H9 (cell line): ENCODE data around the gene RBM33. TPM values are rescaled to one million over a fixed set of nuclear protein-coding genes. Genes with fewer than 3 reads are reported as not detected.

Experiments used
- DNase-seq: peaks from one replicate; pipeline ENCODE4 v3.0.0-alpha.2; 2017
- H2AFZ ChIP-seq: one replicate; pipeline ENCODE4 v1.6.1; 2013; ENCODE audit warnings: mild to moderate bottlenecking, low read length, control low read depth, moderate library complexity
- H2AK5ac ChIP-seq: 2 replicates; pipeline ENCODE4 v1.6.1; 2013; ENCODE audit warnings: low read length, control low read depth, mixed read lengths; ENCODE audit not compliant: insufficient read length
- H2BK120ac ChIP-seq: one replicate; pipeline ENCODE4 v1.6.1; 2013; ENCODE audit warnings: low read depth, mild to moderate bottlenecking, low read length, control low read depth, inconsistent platforms; ENCODE audit not compliant: poor library complexity, severe bottlenecking
- H2BK12ac ChIP-seq: 2 replicates; pipeline ENCODE4 v1.6.1; 2013; ENCODE audit warnings: low read length, control low read depth, mixed read lengths, low read depth; ENCODE audit not compliant: insufficient read length
- H2BK15ac ChIP-seq: 2 replicates; pipeline ENCODE4 v1.6.1; 2013; ENCODE audit warnings: low read depth, low read length, control low read depth
- H2BK20ac ChIP-seq: one replicate; pipeline ENCODE4 v1.6.1; 2013; ENCODE audit warnings: low read depth, mild to moderate bottlenecking, low read length, control low read depth, inconsistent platforms; ENCODE audit not compliant: poor library complexity, severe bottlenecking
- H2BK5ac ChIP-seq: 2 replicates; pipeline ENCODE4 v1.6.1; 2013; ENCODE audit warnings: low read length, control low read depth, mixed read lengths; ENCODE audit not compliant: insufficient read length
- H3K14ac ChIP-seq: 2 replicates; pipeline ENCODE4 v1.6.1; 2013; ENCODE audit warnings: low read length, control low read depth; ENCODE audit not compliant: insufficient read depth
- H3K18ac ChIP-seq: 2 replicates; pipeline ENCODE4 v1.6.1; 2013; ENCODE audit warnings: low read depth, mild to moderate bottlenecking, mixed read lengths, low read length, control low read depth; ENCODE audit not compliant: insufficient read length
- H3K23ac ChIP-seq: 2 replicates; pipeline ENCODE4 v1.6.1; 2013; ENCODE audit warnings: low read length, control low read depth, mixed read lengths, low read depth; ENCODE audit not compliant: insufficient read length
- H3K23me2 ChIP-seq: 2 replicates; pipeline ENCODE4 v1.6.1; 2013; ENCODE audit warnings: low read depth, mild to moderate bottlenecking, mixed read lengths, low read length, control low read depth; ENCODE audit not compliant: insufficient read length, poor library complexity, severe bottlenecking
- H3K27ac ChIP-seq: 2 replicates; pipeline ENCODE4 v1.5.1; 2013; ENCODE audit warnings: low read length, control low read depth, mixed read lengths, low read depth; ENCODE audit not compliant: insufficient read length
- H3K27me3 ChIP-seq: 2 replicates; pipeline ENCODE4 v1.6.1; 2013; ENCODE audit warnings: low read length, control low read depth, inconsistent platforms; ENCODE audit not compliant: insufficient read depth
- H3K4ac ChIP-seq: 2 replicates; pipeline ENCODE4 v1.6.1; 2013; ENCODE audit warnings: low read depth, mild to moderate bottlenecking, control low read depth, inconsistent platforms, low read length, moderate library complexity
- H3K4me1 ChIP-seq: 2 replicates; pipeline ENCODE4 v1.6.1; 2013; ENCODE audit warnings: low read length, control low read depth, inconsistent platforms; ENCODE audit not compliant: insufficient read depth
- H3K4me2 ChIP-seq: 2 replicates; pipeline ENCODE4 v1.6.1; 2013; ENCODE audit warnings: low read length, control low read depth, mixed read lengths; ENCODE audit not compliant: insufficient read length, insufficient read depth
- H3K56ac ChIP-seq: 2 replicates; pipeline ENCODE4 v1.6.1; 2013; ENCODE audit warnings: low read depth, mild to moderate bottlenecking, mixed read lengths, low read length, control low read depth; ENCODE audit not compliant: insufficient read length
- H3K79me1 ChIP-seq: 2 replicates; pipeline ENCODE4 v1.6.1; 2013; ENCODE audit warnings: low read depth, mild to moderate bottlenecking, moderate library complexity, low read length, control low read depth, inconsistent platforms; ENCODE audit not compliant: insufficient read depth, poor library complexity, severe bottlenecking
- H3K79me2 ChIP-seq: 2 replicates; pipeline ENCODE4 v1.6.1; 2013; ENCODE audit warnings: low read length, control low read depth, inconsistent platforms; ENCODE audit not compliant: insufficient read depth
- H3K9ac ChIP-seq: 2 replicates; pipeline ENCODE4 v1.6.1; 2013; ENCODE audit warnings: low read length, control low read depth, mixed read lengths; ENCODE audit not compliant: insufficient read length; ENCODE audit errors: extremely low read depth
- H3K9me3 ChIP-seq: one replicate; pipeline ENCODE4 v1.6.1; 2013; ENCODE audit warnings: low read depth, low read length, inconsistent platforms; ENCODE audit not compliant: control insufficient read depth
- H3T11ph ChIP-seq: one replicate; pipeline ENCODE4 v1.6.1; 2013; ENCODE audit warnings: mild to moderate bottlenecking, low read length, control low read depth, inconsistent platforms
- H4K20me1 ChIP-seq: one replicate; pipeline ENCODE4 v1.6.1; 2013; ENCODE audit not compliant: control insufficient read depth, insufficient read length, insufficient read depth
- H4K5ac ChIP-seq: 2 replicates; pipeline ENCODE4 v1.6.1; 2013; ENCODE audit warnings: low read depth, mild to moderate bottlenecking, mixed read lengths, low read length, control low read depth; ENCODE audit not compliant: insufficient read length
- H4K8ac ChIP-seq: replicated peaks from 2 replicates; pipeline ENCODE4 v1.6.1; 2013; ENCODE audit warnings: low read length, control low read depth, mixed read lengths, low read depth; ENCODE audit not compliant: insufficient read length
- H4K91ac ChIP-seq: 2 replicates; pipeline ENCODE4 v1.6.1; 2013; ENCODE audit warnings: low read depth, mild to moderate bottlenecking, moderate library complexity, mixed read lengths, low read length, control low read depth; ENCODE audit not compliant: insufficient read length
- H3K27ac Mint-ChIP-seq, 3 experiments: 2 replicates in 2 of 3; 3 replicates in 1 of 3; pipeline ENCODE4 v1.8.0; 2020 to 2021; ENCODE audit warnings: mixed read lengths in 3 of 3, mild to moderate bottlenecking in 1 of 3, moderate library complexity in 1 of 3
- H3K27me3 Mint-ChIP-seq: 2 replicates; pipeline ENCODE4 v1.8.0; 2021; ENCODE audit warnings: low read depth, mild to moderate bottlenecking, moderate library complexity, mixed read lengths
- H3K36me3 Mint-ChIP-seq, 3 experiments: 2 replicates in 2 of 3; 3 replicates in 1 of 3; pipeline ENCODE4 v1.8.0; 2020 to 2021; ENCODE audit warnings: low read depth in 3 of 3, mixed read lengths in 3 of 3; ENCODE audit not compliant: insufficient read depth in 1 of 3
- H3K4me1 Mint-ChIP-seq, 2 experiments: 2 replicates each; pipeline ENCODE4 v1.8.0; 2020; ENCODE audit warnings: mixed read lengths in 2 of 2
- H3K4me3 Mint-ChIP-seq, 2 experiments: 2 replicates in 1 of 2; 3 replicates in 1 of 2; pipeline ENCODE4 v1.8.0; 2020 to 2021; ENCODE audit warnings: mild to moderate bottlenecking in 2 of 2, mixed read lengths in 2 of 2, moderate library complexity in 1 of 2
- H3K9me3 Mint-ChIP-seq, 2 experiments: 2 replicates in 1 of 2; 3 replicates in 1 of 2; pipeline ENCODE4 v1.8.0; 2020; ENCODE audit warnings: mild to moderate bottlenecking in 2 of 2, mixed read lengths in 2 of 2, moderate library complexity in 1 of 2
- CTCF ChIP-seq: fragments of 200-600 bp; sonication (generic); conservative IDR thresholded peaks from 3 replicates; pipeline ENCODE4 v1.8.0; 2021; ENCODE audit warnings: antibody characterized with exemption, mild to moderate bottlenecking
- WGBS: extraction: QIAGEN DNeasy Blood & Tissue Kit; methylation state at CpG from one replicate; pipeline ENCODE4 v1.1.7; 2013; ENCODE audit warnings: missing lambda C conversion rate, low lambda C conversion rate, mixed read lengths; ENCODE audit not compliant: insufficient read length; ENCODE audit errors: extremely low coverage; 5-methylcytosine and 5-hydroxymethylcytosine counted together
- total RNA-seq: library from RNA; stranded (reverse); gene quantifications from 2 replicates; pipeline ENCODE4 v1.2.1, GENCODE V29; 2021

Gene RBM33
- total RNA-seq, 1 experiment from 2014 or later = 71.3 TPM

- peaks cover 6% of the 10 kb centered on the region for H3K79me1 ChIP-seq
- no peak overlapping the region for H3K27ac ChIP-seq
- no peaks in the 10 kb centered on the region for H3K27me3 ChIP-seq
- no peak overlapping the region for H3K9ac ChIP-seq
- H3K18ac ChIP-seq = no peak overlapping the region
- H4K5ac ChIP-seq = no peak overlapping the region
- H3K4me3 Mint-ChIP-seq = no peak overlapping the region
- H3K4me2 ChIP-seq = no peak overlapping the region
- no peak overlapping the region for H2BK20ac ChIP-seq
- H2BK120ac ChIP-seq = no peak overlapping the region
- H4K91ac ChIP-seq = no peak overlapping the region
- no peak overlapping the region for H3K27ac Mint-ChIP-seq
- no peaks in the 10 kb centered on the region for H4K20me1 ChIP-seq
- H3K56ac ChIP-seq = no peak overlapping the region
- H2BK5ac ChIP-seq = no peak overlapping the region
- H3K4me1 Mint-ChIP-seq = peaks cover 26 to 30% of the 10 kb centered on the region in 2 experiments
- H2BK15ac ChIP-seq = no peak overlapping the region
- WGBS = no CpG with 5 or more reads among the region's 5 CpGs
- no peak overlapping the region for H3K14ac ChIP-seq
- H4K8ac ChIP-seq = no peak overlapping the region
- no peak overlapping the region for H2AFZ ChIP-seq
- peaks cover 49% of the 10 kb centered on the region; the same call in 1 of the 2 replicates for H3K79me2 ChIP-seq
- H3K4me1 ChIP-seq = no peaks in the 10 kb centered on the region
- H3K23me2 ChIP-seq = peaks cover 5% of the 10 kb centered on the region
- no peak overlapping the region for H3K4ac ChIP-seq
- no peak overlapping the region for H3T11ph ChIP-seq
- H3K27me3 Mint-ChIP-seq = no peaks in the 10 kb centered on the region; the same call in 1 of the 2 replicates
- H2AK5ac ChIP-seq = no peak overlapping the region
- H3K23ac ChIP-seq = no peak overlapping the region
- H3K9me3 ChIP-seq = no peaks in the 10 kb centered on the region
- peaks cover 27 to 31% of the 10 kb centered on the region in 2 experiments for H3K9me3 Mint-ChIP-seq
- DNase-seq = no peak
- no peak overlapping the region for H2BK12ac ChIP-seq
- TF ChIP-seq CTCF = no peak
- peaks cover 53 to 55% (median 53%) of the 10 kb centered on the region in 3 experiments for H3K36me3 Mint-ChIP-seq
Observed at GRCh38 chr7:155647302-155647701, 2.8 kb downstream of the RBM33 start.
